ENCODE results near the gene NR1D2.

DNA sequence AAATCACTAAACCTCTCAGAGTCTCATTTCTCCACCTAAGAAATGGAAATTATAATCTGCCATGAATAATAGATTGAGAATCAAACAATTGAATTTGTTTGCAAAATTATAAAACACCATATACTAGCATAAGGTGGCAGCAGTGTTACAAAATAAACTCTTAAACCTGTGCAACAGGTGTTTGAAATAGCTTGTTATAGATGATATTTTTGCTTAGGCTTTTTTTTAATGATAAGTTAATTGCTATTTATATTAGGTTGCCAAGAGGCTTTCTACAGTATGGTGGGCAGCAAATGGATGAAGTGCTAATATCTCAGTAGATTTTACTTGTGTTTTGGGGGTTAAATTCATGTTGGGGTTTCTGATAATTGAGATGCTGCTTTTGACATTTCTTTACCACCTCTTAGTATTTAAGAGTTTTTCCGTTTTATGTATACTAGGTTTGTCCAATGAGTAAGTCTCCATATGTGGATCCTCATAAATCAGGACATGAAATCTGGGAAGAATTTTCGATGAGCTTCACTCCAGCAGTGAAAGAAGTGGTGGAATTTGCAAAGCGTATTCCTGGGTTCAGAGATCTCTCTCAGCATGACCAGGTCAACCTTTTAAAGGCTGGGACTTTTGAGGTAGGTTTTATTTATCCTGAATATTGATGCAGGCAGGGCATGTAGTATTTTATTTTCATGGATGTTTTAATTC, 19.6 kb downstream of the NR1D2 start:
- TF ChIP-seq, protein P1, sequence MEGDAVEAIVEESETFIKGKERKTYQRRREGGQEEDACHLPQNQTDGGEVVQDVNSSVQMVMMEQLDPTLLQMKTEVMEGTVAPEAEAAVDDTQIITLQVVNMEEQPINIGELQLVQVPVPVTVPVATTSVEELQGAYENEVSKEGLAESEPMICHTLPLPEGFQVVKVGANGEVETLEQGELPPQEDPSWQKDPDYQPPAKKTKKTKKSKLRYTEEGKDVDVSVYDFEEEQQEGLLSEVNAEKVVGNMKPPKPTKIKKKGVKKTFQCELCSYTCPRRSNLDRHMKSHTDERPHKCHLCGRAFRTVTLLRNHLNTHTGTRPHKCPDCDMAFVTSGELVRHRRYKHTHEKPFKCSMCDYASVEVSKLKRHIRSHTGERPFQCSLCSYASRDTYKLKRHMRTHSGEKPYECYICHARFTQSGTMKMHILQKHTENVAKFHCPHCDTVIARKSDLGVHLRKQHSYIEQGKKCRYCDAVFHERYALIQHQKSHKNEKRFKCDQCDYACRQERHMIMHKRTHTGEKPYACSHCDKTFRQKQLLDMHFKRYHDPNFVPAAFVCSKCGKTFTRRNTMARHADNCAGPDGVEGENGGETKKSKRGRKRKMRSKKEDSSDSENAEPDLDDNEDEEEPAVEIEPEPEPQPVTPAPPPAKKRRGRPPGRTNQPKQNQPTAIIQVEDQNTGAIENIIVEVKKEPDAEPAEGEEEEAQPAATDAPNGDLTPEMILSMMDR (IDR thresholded peaks at IDR 0.05): no peak
- no peak for TF ChIP-seq POLR2AphosphoS5 (IDR thresholded peaks at IDR 0.05; ENCODE audit: low read depth, low read length)
